ENCODE measurements around the gene ITPK1.

Gene ITPK1

GRCh38 chr14:92984082-92984788 is 131.5 kb downstream of the ITPK1 start:
- no peak overlapping the region for H3K27ac Mint-ChIP-seq
- no peaks in the 10 kb centered on the region for H3K27me3 Mint-ChIP-seq
- H3K4me3 Mint-ChIP-seq, result no peak overlapping the region
- H3K4me1 Mint-ChIP-seq (ENCODE audit: low read depth), result peaks cover 4% of the 10 kb centered on the region
- H3K9me3 Mint-ChIP-seq, result peaks cover 17% of the 10 kb centered on the region
- no peak for DNase-seq
- H3K36me3 Mint-ChIP-seq (ENCODE audit: low read depth), result peaks cover 60% of the 10 kb centered on the region

- no peak for DNase-seq
- peaks cover 24% of the 10 kb centered on the region for H3K9me3 Mint-ChIP-seq
- no peak overlapping the region for H3K4me3 Mint-ChIP-seq
- H3K27me3 Mint-ChIP-seq, result no peaks in the 10 kb centered on the region
- H3K4me1 Mint-ChIP-seq (ENCODE audit: low read depth), result peaks cover 4% of the 10 kb centered on the region
- H3K36me3 Mint-ChIP-seq (ENCODE audit: low read depth), result peaks cover 71% of the 10 kb centered on the region
- H3K27ac Mint-ChIP-seq, result no peak overlapping the region
These were observed 132.8 kb downstream of the ITPK1 start for GRCh38 chr14:92982956-92983355.

GRCh38 chr14:92981726-92982125 is 134.0 kb downstream of the ITPK1 start:
- DNase-seq, result no peak
- Mint-ChIP-seq H3K4me1 (ENCODE audit: low read depth) (peaks cover 4% of the 10 kb centered on the region), H3K4me3 (no peak overlapping the region), H3K9me3 (peaks cover 35% of the 10 kb centered on the region), H3K36me3 (ENCODE audit: low read depth) (peaks cover 83% of the 10 kb centered on the region), H3K27ac (no peak overlapping the region), H3K27me3 (no peaks in the 10 kb centered on the region)

- Mint-ChIP-seq H3K9me3 (peaks cover 42% of the 10 kb centered on the region), H3K36me3 (ENCODE audit: low read depth) (peaks cover 92% of the 10 kb centered on the region)
These were observed 134.9 kb downstream of the ITPK1 start for GRCh38 chr14:92980866-92981265.

GRCh38 chr14:92978229-92979021 is 137.3 kb downstream of the ITPK1 start:
- Mint-ChIP-seq H3K27me3 (no peaks in the 10 kb centered on the region), H3K4me3 (no peak overlapping the region), H3K9me3 (peaks cover 43% of the 10 kb centered on the region), H3K27ac (no peak overlapping the region), H3K4me1 (ENCODE audit: low read depth) (no peaks in the 10 kb centered on the region), H3K36me3 (ENCODE audit: low read depth) (peaks cover 90% of the 10 kb centered on the region)
- DNase-seq, result no peak

More at GRCh38 chr14:92980866-92981265, 134.9 kb downstream of the ITPK1 start:
- Mint-ChIP-seq H3K4me3 (no peak overlapping the region), H3K27me3 (no peaks in the 10 kb centered on the region), H3K27ac (no peak overlapping the region), H3K4me1 (ENCODE audit: low read depth) (peaks cover 4% of the 10 kb centered on the region)
- DNase-seq, result no peak

- Mint-ChIP-seq H3K27ac (no peak overlapping the region), H3K9me3 (peaks cover 35% of the 10 kb centered on the region), H3K4me1 (ENCODE audit: low read depth) (peaks cover 4% of the 10 kb centered on the region), H3K4me3 (no peak overlapping the region), H3K27me3 (no peaks in the 10 kb centered on the region), H3K36me3 (ENCODE audit: low read depth) (peaks cover 75% of the 10 kb centered on the region)
- no peak for DNase-seq
These were observed 139.5 kb downstream of the ITPK1 start for GRCh38 chr14:92976268-92976667.

- no peak for DNase-seq
- peaks cover 30% of the 10 kb centered on the region for H3K9me3 Mint-ChIP-seq
- no peaks in the 10 kb centered on the region for H3K27me3 Mint-ChIP-seq
- H3K4me1 Mint-ChIP-seq (ENCODE audit: low read depth), result peaks cover 4% of the 10 kb centered on the region
- H3K27ac Mint-ChIP-seq, result no peak overlapping the region
- peaks cover 63% of the 10 kb centered on the region for H3K36me3 Mint-ChIP-seq (ENCODE audit: low read depth)
- H3K4me3 Mint-ChIP-seq, result no peak overlapping the region
These were observed 141.0 kb downstream of the ITPK1 start for GRCh38 chr14:92974541-92975345.

GRCh38 chr14:92973798-92974372 is 141.8 kb downstream of the ITPK1 start:
- Mint-ChIP-seq H3K9me3 (peaks cover 23% of the 10 kb centered on the region), H3K36me3 (ENCODE audit: low read depth) (peaks cover 56% of the 10 kb centered on the region), H3K4me3 (no peak overlapping the region), H3K4me1 (ENCODE audit: low read depth) (peaks cover 4% of the 10 kb centered on the region), H3K27ac (no peak overlapping the region), H3K27me3 (no peaks in the 10 kb centered on the region)
- no peak for DNase-seq

GRCh38 chr14:92973261-92973797 is 142.4 kb downstream of the ITPK1 start:
- H3K4me1 Mint-ChIP-seq (ENCODE audit: low read depth), result peaks cover 4% of the 10 kb centered on the region
- peaks cover 22% of the 10 kb centered on the region for H3K9me3 Mint-ChIP-seq
- H3K27me3 Mint-ChIP-seq, result no peaks in the 10 kb centered on the region
- peaks cover 50% of the 10 kb centered on the region for H3K36me3 Mint-ChIP-seq (ENCODE audit: low read depth)
- no peak overlapping the region for H3K27ac Mint-ChIP-seq
- DNase-seq, result peak; percentile 44
- no peak overlapping the region for H3K4me3 Mint-ChIP-seq

GRCh38 chr14:92971601-92972180 is 144.0 kb downstream of the ITPK1 start:
- DNase-seq, result no peak
- peaks cover 13% of the 10 kb centered on the region for H3K4me1 Mint-ChIP-seq (ENCODE audit: low read depth)
- H3K4me3 Mint-ChIP-seq, result no peak overlapping the region
- H3K9me3 Mint-ChIP-seq, result peaks cover 12% of the 10 kb centered on the region
- peak overlapping the region; percentile 33 for H3K27ac Mint-ChIP-seq
- peaks cover 38% of the 10 kb centered on the region for H3K36me3 Mint-ChIP-seq (ENCODE audit: low read depth)
- H3K27me3 Mint-ChIP-seq, result no peaks in the 10 kb centered on the region

- Mint-ChIP-seq H3K4me1 (ENCODE audit: low read depth) (peaks cover 17% of the 10 kb centered on the region), H3K9me3 (peaks cover 4% of the 10 kb centered on the region), H3K27ac (no peak overlapping the region), H3K27me3 (no peaks in the 10 kb centered on the region), H3K4me3 (no peak overlapping the region), H3K36me3 (ENCODE audit: low read depth) (peaks cover 24% of the 10 kb centered on the region)
- no peak for DNase-seq
These were observed 145.5 kb downstream of the ITPK1 start for GRCh38 chr14:92970271-92970670.

- DNase-seq, result no peak
- H3K27ac Mint-ChIP-seq, result no peak overlapping the region
- H3K4me1 Mint-ChIP-seq (ENCODE audit: low read depth), result peaks cover 18% of the 10 kb centered on the region
- peaks cover 4% of the 10 kb centered on the region for H3K9me3 Mint-ChIP-seq
- H3K27me3 Mint-ChIP-seq, result no peaks in the 10 kb centered on the region
- H3K36me3 Mint-ChIP-seq (ENCODE audit: low read depth), result peaks cover 21% of the 10 kb centered on the region
- no peak overlapping the region for H3K4me3 Mint-ChIP-seq
These were observed 145.9 kb downstream of the ITPK1 start for GRCh38 chr14:92969871-92970270.

GRCh38 chr14:92969430-92969829 is 146.3 kb downstream of the ITPK1 start:
- H3K4me1 Mint-ChIP-seq (ENCODE audit: low read depth), result peaks cover 18% of the 10 kb centered on the region
- peaks cover 18% of the 10 kb centered on the region for H3K36me3 Mint-ChIP-seq (ENCODE audit: low read depth)
- no peak overlapping the region for H3K4me3 Mint-ChIP-seq
- H3K27me3 Mint-ChIP-seq, result no peaks in the 10 kb centered on the region
- DNase-seq, result no peak
- H3K27ac Mint-ChIP-seq, result no peak overlapping the region
- H3K9me3 Mint-ChIP-seq, result peaks cover 4% of the 10 kb centered on the region

Data from activated T-cell treated with anti-CD3 and anti-CD28 coated beads, Interleukin-2, amount 50 U/mL, for 24 hours (primary cell).